ES-I3 (cell line): ENCODE measurements around the gene EPHX1.

Experiments
- H3K36me3 ChIP-seq: 2 replicates; pipeline ENCODE4 v1.6.1; 2013; ENCODE audit warnings: mild to moderate bottlenecking, low read length, control low read depth, moderate library complexity; ENCODE audit not compliant: insufficient read depth
- H3K4me1 ChIP-seq: 2 replicates; pipeline ENCODE4 v1.6.1; 2013; ENCODE audit warnings: mild to moderate bottlenecking, control low read depth, low read length; ENCODE audit not compliant: insufficient read depth
- H3K9ac ChIP-seq: 2 replicates; pipeline ENCODE4 v1.6.1; 2013; ENCODE audit warnings: low read depth, mild to moderate bottlenecking, low read length, moderate library complexity
- H3K9me3 ChIP-seq: 2 replicates; pipeline ENCODE4 v1.6.1; 2013; ENCODE audit warnings: mild to moderate bottlenecking, low read length, moderate library complexity; ENCODE audit not compliant: control insufficient read depth, insufficient read depth

Gene EPHX1

DNA sequence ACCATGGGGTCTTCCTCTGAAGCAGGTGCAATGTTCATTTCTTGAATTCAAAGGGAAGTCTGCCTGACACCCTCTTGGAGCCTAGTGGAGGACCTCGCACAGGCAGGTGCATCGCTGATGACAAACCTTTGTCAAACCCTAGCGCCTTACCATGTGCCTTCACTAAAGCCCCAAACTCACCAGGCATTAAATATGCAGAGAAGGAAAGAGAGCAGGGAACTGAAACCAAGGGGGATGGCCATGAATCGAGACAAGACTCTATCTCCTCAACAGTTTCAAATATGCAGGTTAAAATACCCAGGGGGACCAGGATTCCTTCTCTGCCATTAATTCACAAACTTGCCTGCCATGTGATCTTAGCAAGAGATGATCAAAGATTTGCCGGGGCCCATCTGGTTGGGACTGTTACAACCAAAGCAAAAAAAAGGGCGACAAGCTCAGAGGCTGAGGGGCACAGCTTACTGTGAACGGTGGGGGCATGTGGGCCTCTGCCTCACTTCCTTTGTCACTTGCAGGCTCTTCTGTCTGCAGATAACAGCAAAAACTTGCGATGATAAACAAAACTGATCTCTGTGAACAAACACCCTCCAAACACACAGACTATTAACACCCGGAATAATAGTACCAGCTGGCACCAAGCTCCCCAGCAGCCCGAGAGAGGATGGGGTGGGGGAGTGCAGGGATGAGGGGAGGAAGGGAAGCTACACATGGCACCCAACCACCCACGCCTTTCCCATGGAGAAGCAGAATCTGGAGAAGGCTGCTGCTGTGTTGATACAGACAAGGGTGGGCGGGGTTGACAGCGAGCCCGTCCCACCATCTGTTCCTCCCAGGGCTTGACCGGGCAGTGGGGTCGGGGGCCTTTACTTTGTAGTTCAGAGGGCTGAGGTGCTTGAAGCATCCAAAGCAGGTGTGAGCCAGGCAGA lies 38.4 kb downstream of the EPHX1 start:
- H3K36me3 ChIP-seq = peaks cover 33% of the 10 kb centered on the region
- H3K9ac ChIP-seq = no peak overlapping the region
- H3K9me3 ChIP-seq = no peaks in the 10 kb centered on the region
- peaks cover 16% of the 10 kb centered on the region; the same call in 1 of the 2 replicates for H3K4me1 ChIP-seq

DNA sequence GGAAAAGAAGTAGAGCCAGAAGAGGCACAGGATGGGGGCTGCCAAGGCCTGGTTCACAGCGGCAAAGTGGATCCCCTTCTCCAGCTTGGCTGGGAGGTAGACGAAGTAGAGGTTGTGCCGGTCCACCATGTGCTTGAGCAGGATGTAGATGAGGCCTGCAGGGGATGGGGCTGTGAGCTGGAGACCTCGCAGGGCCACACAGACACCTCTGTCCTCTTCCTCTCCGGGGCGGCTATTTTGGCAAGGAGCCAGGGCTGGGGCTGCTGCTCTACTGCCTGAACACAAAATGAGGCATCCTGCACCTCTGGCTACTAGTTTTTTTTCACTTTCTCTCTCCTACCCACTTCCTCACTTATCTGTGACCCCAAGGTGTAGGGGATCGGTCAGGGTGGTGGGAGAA lies 40.0 kb downstream of the EPHX1 start:
- H3K36me3 ChIP-seq = peaks cover 30% of the 10 kb centered on the region
- H3K4me1 ChIP-seq = peaks cover 16% of the 10 kb centered on the region; the same call in 1 of the 2 replicates
- H3K9ac ChIP-seq = no peak overlapping the region
- H3K9me3 ChIP-seq = no peaks in the 10 kb centered on the region

DNA sequence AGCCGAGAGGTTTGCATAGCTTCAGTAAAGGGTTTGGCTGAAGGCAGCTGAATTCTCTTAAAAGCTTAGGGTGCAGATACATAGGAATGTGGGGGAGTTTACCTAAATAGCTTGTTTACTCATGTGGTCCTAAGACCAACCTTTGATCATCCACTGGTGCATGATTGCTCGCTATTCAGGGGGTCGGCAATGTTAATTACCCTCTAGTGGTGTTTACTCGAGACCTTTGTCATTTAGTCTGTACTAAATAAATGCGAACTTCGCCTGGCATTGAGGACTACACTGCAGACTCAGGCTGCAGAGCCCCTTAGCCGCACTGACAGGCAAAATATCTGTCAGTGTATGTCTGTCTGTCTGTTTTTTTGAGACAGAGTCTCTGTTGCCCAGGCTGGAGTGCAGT lies 40.4 kb downstream of the EPHX1 start:
- peaks cover 31% of the 10 kb centered on the region for H3K36me3 ChIP-seq

DNA sequence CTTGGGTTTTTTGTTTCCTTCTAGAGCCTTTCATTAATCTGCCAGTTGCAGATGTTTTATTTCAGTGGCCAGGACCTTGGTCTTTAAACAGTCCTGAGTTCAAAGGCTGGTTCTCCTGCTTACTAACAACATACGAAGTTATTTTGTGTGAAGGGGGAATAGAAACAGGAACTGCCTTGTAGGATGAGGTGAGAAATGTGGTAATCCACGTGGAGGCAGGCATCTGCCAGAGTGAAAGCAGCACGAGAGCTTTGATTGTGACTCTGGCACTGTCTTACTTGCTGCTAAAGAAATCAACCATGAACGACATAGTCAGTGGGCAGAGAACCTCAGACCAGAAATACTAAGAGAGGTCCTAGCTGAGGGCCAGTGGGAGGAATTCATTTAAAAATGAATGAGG lies 41.9 kb downstream of the EPHX1 start:
- H3K9me3 ChIP-seq = no peaks in the 10 kb centered on the region
- H3K36me3 ChIP-seq = peaks cover 31% of the 10 kb centered on the region
- H3K9ac ChIP-seq = no peak overlapping the region
- peaks cover 12% of the 10 kb centered on the region; the same call in 1 of the 2 replicates for H3K4me1 ChIP-seq

More for the DNA sequence above, 40.4 kb downstream of the EPHX1 start:
- Histone ChIP-seq H3K4me1 (peaks cover 15% of the 10 kb centered on the region; the same call in 1 of the 2 replicates), H3K9ac (no peak overlapping the region), H3K9me3 (no peaks in the 10 kb centered on the region)

DNA sequence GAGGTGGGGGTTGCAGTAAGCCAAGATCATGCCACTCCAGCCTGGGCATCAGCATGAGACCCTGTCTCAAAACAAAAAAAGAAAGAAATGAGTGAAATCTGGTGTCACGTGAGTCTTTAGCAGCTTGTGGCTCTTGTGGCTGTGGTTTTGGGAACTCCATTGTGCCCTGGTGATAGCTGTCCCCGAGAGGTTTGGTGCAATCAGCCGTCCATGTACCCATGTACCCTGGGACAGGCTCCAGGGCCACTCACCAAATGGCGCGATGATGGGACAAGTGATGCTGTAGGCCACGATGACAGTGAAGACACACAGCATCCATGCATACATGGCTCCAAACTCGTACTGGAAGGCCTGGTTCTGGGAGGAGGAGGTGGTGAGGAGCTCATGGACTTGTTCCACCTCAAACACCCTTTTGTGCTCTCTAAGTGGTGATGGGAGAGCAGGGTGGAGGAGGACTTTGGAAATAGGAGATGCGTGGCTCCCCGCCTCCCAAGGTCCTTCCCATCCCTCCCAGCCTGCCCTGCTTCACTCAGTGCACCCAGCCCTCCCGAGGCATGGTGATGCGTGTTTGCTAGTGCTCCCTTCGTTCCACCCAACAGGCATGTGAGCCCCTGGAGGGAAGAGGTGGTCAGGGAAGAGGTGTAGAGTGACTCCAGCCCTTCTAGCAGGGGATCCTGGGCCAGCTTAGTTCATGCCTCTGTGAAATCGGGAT lies 42.6 kb downstream of the EPHX1 start:
- Histone ChIP-seq H3K9me3 (no peaks in the 10 kb centered on the region), H3K9ac (no peak overlapping the region), H3K4me1 (peaks cover 12% of the 10 kb centered on the region; the same call in 1 of the 2 replicates), H3K36me3 (peaks cover 31% of the 10 kb centered on the region)

DNA sequence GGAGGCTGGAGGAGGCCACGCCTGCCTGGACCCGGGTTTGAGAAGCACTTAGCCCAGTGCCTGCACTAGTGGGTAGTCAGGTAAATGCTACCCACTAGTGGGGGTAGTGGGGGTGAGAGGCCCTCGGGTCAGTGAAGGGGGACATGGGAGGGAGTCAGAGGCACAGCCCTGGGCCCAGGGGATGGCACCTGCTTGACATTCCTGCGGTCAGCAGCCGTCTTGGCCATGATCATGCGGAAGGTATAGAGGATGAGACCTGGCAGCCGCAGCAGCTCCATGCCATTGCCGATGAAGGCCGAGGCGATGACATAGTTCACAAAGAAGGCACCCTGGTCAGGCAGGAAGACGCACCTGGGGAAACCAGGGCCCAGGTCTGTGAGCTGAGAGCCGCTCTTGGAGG lies 43.5 kb downstream of the EPHX1 start:
- H3K4me1 ChIP-seq = peaks cover 12% of the 10 kb centered on the region; the same call in 1 of the 2 replicates
- peaks cover 29% of the 10 kb centered on the region for H3K36me3 ChIP-seq
- H3K9me3 ChIP-seq = no peaks in the 10 kb centered on the region
- no peak overlapping the region for H3K9ac ChIP-seq

DNA sequence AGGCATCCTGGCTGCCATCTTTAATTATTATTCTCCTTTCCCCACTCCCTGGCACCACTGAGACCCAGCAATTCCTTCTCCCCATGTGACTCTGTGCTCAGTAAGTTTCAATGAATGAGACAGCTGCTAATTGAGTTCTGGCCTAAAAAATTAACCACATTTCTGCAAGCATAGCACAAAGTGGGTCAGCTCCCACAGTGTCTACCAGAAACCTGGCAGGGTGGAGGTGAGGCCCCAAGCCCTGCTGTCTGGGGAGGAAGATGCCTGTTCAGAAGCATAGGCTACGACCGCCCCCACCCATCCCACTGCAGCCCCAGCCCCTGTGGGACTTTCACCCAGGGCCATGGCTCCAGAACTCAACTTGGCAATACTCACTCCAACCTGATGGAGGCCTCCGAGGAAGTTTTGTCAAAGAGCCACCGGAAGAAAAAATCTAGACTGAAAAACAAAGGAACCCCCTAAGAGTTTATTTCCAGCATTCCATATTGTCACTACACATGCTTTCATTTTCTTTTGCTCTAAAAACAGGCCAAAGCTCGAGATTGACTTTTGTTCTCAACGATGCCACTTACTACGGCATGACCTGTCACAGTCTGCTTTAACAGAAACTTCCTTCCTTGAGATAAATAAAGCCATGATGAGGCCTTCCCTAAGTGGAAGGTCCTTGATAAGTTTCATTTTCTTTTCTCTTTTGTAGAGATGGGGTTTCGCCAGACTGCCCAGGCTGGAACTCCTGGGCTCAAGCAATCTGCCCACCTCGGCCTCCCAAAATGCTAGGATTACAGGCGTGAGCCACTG lies 45.8 kb downstream of the EPHX1 start:
- H3K36me3 ChIP-seq = peaks cover 30% of the 10 kb centered on the region

DNA sequence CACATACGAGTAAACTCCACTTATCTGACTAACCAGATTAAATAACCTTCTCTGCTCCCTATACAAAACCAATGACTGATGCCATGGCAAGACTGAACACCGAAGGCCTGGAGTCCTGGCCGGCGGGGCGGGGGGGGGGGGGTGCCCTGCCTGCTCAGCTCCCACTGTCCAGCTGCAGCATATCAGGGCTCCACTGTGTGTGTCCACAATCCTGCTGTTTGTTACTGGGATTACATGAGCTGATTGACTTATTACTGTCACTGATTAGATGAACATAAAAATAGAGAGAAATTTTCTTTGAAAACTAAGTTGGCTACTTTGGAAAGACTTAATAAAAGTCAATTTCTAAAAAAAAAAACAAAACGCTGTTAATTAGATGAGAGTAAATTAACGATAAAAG lies 47.3 kb downstream of the EPHX1 start:
- H3K9me3 ChIP-seq = no peaks in the 10 kb centered on the region
- H3K9ac ChIP-seq = no peak overlapping the region
- H3K4me1 ChIP-seq = no peaks in the 10 kb centered on the region
- H3K36me3 ChIP-seq = peaks cover 28% of the 10 kb centered on the region

More for the DNA sequence above, 45.8 kb downstream of the EPHX1 start:
- Histone ChIP-seq H3K9ac (no peak overlapping the region), H3K4me1 (0 out of 2 replicates have a peak, but pooled peaks cover 4% of the 10 kb centered on the region), H3K9me3 (no peaks in the 10 kb centered on the region)

DNA sequence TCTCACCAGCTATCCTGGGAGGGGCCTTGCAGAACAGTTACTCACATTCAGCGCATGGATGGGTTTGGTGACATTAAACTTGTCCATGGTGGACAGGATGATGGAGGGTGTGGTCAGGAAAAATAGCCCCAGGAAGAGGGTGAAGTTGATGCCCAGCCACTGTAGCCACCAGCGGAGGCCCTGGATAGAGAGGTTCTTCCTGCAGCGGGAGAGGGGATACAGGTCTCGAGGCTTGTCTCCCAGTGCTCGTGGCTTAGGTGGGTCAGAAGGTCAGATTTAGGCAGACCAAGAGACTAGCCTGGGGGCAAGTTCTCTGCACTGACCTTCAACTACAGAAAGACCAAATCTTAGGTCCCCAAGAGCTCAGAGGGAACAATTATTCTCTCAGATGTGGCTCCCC lies 49.2 kb downstream of the EPHX1 start:
- Histone ChIP-seq H3K4me1 (no peaks in the 10 kb centered on the region; the same call in 1 of the 2 replicates), H3K9me3 (no peaks in the 10 kb centered on the region), H3K36me3 (peaks cover 34% of the 10 kb centered on the region), H3K9ac (no peak overlapping the region)

DNA sequence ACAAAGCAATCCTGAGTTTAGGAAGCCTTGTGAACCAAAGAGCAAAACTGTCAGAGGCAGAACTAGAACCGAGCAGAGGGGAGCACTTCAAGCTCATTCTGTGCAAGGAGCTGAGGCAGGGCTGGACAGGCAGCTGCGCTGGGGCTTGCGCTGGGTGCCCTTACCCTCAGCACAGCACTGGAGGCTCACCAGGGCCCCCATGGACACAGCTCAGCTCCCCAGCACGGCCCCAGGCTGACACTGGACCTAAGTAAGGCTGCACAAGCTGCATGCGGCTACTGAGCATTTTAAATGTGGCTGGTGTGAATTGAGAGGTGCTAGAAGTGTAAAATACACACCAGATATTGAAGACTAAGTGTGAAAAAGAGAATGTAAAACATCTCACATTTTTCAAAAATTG lies 50.2 kb downstream of the EPHX1 start:
- Histone ChIP-seq H3K9me3 (no peaks in the 10 kb centered on the region), H3K36me3 (peaks cover 29% of the 10 kb centered on the region), H3K4me1 (no peaks in the 10 kb centered on the region; the same call in 1 of the 2 replicates), H3K9ac (no peak overlapping the region)

DNA sequence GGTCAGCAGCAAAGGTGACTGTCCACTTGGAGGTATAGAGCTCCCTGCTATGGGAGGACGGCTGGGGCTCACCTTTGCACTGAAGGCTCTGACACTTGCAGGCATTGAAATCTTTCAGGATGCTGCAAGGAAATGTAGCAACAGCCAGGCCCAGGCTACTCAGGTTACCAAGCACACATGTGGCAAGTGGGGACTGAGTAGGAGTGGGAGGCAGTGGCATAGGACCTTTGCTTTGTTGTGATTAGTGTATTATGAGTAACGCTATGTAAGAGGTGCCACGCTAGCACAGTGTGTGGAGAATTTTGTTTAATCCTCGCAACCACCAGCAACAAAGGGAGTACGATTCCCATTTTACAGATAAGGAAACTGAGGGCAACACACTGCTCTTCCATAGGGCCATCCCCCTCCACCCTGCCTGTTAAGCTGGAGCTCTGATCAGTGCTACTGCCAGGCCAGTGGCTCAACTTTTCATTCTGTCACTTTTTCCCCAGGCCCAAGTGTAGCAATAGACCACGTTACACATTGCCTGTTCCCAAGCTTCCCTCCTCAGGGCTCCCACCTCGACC lies 51.0 kb downstream of the EPHX1 start:
- H3K9ac ChIP-seq = no peak overlapping the region
- H3K4me1 ChIP-seq = no peaks in the 10 kb centered on the region; the same call in 1 of the 2 replicates
- no peaks in the 10 kb centered on the region for H3K9me3 ChIP-seq
- peaks cover 35% of the 10 kb centered on the region for H3K36me3 ChIP-seq

DNA sequence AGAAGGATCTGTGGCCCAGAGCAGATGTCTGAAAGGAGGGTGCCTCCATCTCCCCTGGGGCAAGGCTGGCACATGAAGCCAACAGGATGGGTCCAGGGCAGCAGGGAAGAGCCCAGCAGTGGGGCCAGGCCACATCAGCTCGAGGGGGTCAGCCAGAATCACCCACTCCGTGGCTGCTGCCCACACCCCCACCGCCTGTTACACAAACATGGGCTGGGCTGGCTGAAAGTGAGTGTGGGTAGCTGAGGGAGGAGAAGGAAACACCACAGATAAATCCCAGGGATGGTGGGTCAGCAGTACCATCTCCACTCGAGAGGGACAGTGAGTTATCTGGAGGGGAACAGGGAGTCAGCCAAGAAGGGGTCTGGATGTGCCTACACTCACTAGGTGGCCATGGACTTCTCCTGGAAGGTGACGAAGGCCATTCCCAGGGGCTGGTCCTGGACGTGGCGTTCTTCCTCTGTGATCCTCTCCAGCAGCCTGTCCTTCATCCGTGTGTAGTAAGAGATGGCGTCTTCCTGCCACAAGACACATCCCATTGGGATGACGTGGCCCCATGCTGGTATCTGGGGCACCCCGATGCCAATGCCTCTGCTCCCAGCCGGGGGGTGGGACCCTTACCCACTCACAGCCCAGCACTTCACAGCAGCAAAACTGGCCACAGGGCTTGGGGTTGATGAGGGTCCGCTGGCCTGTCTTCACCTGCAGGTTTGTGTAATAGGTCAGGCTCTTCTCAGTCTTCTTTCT lies 52.1 kb downstream of the EPHX1 start:
- Histone ChIP-seq H3K36me3 (peaks cover 35% of the 10 kb centered on the region), H3K4me1 (no peaks in the 10 kb centered on the region; the same call in 1 of the 2 replicates), H3K9ac (no peak overlapping the region), H3K9me3 (no peaks in the 10 kb centered on the region)

DNA sequence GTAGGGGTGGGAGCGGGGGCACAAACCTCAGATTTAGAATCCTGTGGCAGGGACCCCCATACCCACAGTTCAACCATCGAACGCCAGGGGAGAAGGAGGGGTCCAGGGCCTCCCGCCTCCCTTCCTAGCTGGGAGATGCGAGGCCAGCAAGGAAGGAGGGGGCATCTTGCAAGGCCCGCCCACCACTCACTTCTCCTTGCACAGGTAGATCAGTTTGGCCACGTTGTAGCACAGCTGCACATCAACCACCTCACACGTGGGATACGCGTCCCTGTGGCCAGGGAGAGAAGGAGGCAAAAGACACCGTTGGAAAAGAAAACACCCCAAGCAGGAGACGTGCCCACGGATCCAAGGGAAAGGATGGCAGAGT lies 52.6 kb downstream of the EPHX1 start:
- Histone ChIP-seq H3K4me1 (no peaks in the 10 kb centered on the region; the same call in 1 of the 2 replicates), H3K9me3 (no peaks in the 10 kb centered on the region), H3K9ac (no peak overlapping the region), H3K36me3 (peaks cover 35% of the 10 kb centered on the region)
